Rectal smooth muscle tissue (tissue), 1 donor: ENCODE data around the gene SPSB1.
A peak's percentile ranks its signal among the peaks of the same experiment; 100 is the strongest.

Source experiments
- H3K27ac ChIP-seq: one replicate; pipeline ENCODE4 v1.7.0; 2013; ENCODE audit warnings: low read depth, low read length, inconsistent platforms
- H3K27me3 ChIP-seq: one replicate; pipeline ENCODE4 v1.7.0; 2013; ENCODE audit warnings: low read length; ENCODE audit not compliant: control insufficient read depth, insufficient read depth
- H3K36me3 ChIP-seq: one replicate; pipeline ENCODE4 v1.7.0; 2013; ENCODE audit warnings: low read length; ENCODE audit not compliant: control insufficient read depth, insufficient read depth
- H3K4me1 ChIP-seq: one replicate; pipeline ENCODE4 v1.7.0; 2013; ENCODE audit warnings: low read length; ENCODE audit not compliant: control insufficient read depth, insufficient read depth
- H3K4me3 ChIP-seq: one replicate; pipeline ENCODE4 v1.7.0; 2013; ENCODE audit warnings: low read length
- H3K9ac ChIP-seq: one replicate; pipeline ENCODE4 v1.7.0; 2013; ENCODE audit warnings: low read length

The SPSB1 gene

GRCh38 chr1:9313576-9313975 lies 20.9 kb downstream of the SPSB1 start:
- no peak overlapping the region for H3K9ac ChIP-seq
- peak overlapping the region; percentile 6 for H3K27ac ChIP-seq
- H3K27me3 ChIP-seq: no peaks in the 10 kb centered on the region
- no peaks in the 10 kb centered on the region for H3K36me3 ChIP-seq
- H3K4me3 ChIP-seq: no peak overlapping the region
- peaks cover 10% of the 10 kb centered on the region for H3K4me1 ChIP-seq

GRCh38 chr1:9314111-9314510 lies 21.4 kb downstream of the SPSB1 start:
- H3K4me1 ChIP-seq: peaks cover 11% of the 10 kb centered on the region
- H3K27me3 ChIP-seq: no peaks in the 10 kb centered on the region
- no peak overlapping the region for H3K9ac ChIP-seq
- H3K27ac ChIP-seq: no peak overlapping the region
- H3K4me3 ChIP-seq: no peak overlapping the region
- no peaks in the 10 kb centered on the region for H3K36me3 ChIP-seq

GRCh38 chr1:9314711-9315379 lies 22.2 kb downstream of the SPSB1 start:
- peaks cover 13% of the 10 kb centered on the region for H3K4me1 ChIP-seq
- H3K4me3 ChIP-seq: no peak overlapping the region
- H3K9ac ChIP-seq: no peak overlapping the region
- no peaks in the 10 kb centered on the region for H3K36me3 ChIP-seq
- H3K27ac ChIP-seq: no peak overlapping the region
- H3K27me3 ChIP-seq: no peaks in the 10 kb centered on the region

- no peak overlapping the region for H3K4me3 ChIP-seq
- H3K27ac ChIP-seq: no peak overlapping the region
- H3K27me3 ChIP-seq: no peaks in the 10 kb centered on the region
- peaks cover 20% of the 10 kb centered on the region for H3K4me1 ChIP-seq
- H3K9ac ChIP-seq: no peak overlapping the region
- H3K36me3 ChIP-seq: no peaks in the 10 kb centered on the region
Measured at GRCh38 chr1:9315411-9316079, 22.9 kb downstream of the SPSB1 start.

GRCh38 chr1:9316080-9316444 lies 23.4 kb downstream of the SPSB1 start:
- Histone ChIP-seq H3K4me1 (peaks cover 25% of the 10 kb centered on the region), H3K27ac (no peak overlapping the region), H3K27me3 (no peaks in the 10 kb centered on the region), H3K9ac (no peak overlapping the region), H3K4me3 (no peak overlapping the region), H3K36me3 (no peaks in the 10 kb centered on the region)

- no peaks in the 10 kb centered on the region for H3K27me3 ChIP-seq
- peaks cover 23% of the 10 kb centered on the region for H3K4me1 ChIP-seq
- no peak overlapping the region for H3K4me3 ChIP-seq
- no peak overlapping the region for H3K9ac ChIP-seq
- H3K36me3 ChIP-seq: no peaks in the 10 kb centered on the region
- H3K27ac ChIP-seq: no peak overlapping the region
Measured at GRCh38 chr1:9316512-9316911, 23.8 kb downstream of the SPSB1 start.

GRCh38 chr1:9317072-9317471 lies 24.4 kb downstream of the SPSB1 start:
- H3K9ac ChIP-seq: no peak overlapping the region
- H3K4me1 ChIP-seq: peaks cover 24% of the 10 kb centered on the region
- no peak overlapping the region for H3K27ac ChIP-seq
- no peak overlapping the region for H3K4me3 ChIP-seq
- no peaks in the 10 kb centered on the region for H3K27me3 ChIP-seq
- no peaks in the 10 kb centered on the region for H3K36me3 ChIP-seq

- peaks cover 24% of the 10 kb centered on the region for H3K4me1 ChIP-seq
- peak overlapping the region; percentile 51 for H3K27ac ChIP-seq
- H3K27me3 ChIP-seq: no peaks in the 10 kb centered on the region
- peak overlapping the region; percentile 29 for H3K4me3 ChIP-seq
- no peaks in the 10 kb centered on the region for H3K36me3 ChIP-seq
- no peak overlapping the region for H3K9ac ChIP-seq
Measured at GRCh38 chr1:9317591-9318417, 25.1 kb downstream of the SPSB1 start.

- H3K36me3 ChIP-seq: no peaks in the 10 kb centered on the region
- peak overlapping the region; percentile 26 for H3K4me3 ChIP-seq
- H3K9ac ChIP-seq: no peak overlapping the region
- H3K27ac ChIP-seq: no peak overlapping the region
- peaks cover 37% of the 10 kb centered on the region for H3K4me1 ChIP-seq
- H3K27me3 ChIP-seq: no peaks in the 10 kb centered on the region
Measured at GRCh38 chr1:9319208-9319788, 26.6 kb downstream of the SPSB1 start.

GRCh38 chr1:9319789-9320519 lies 27.3 kb downstream of the SPSB1 start:
- Histone ChIP-seq H3K27me3 (no peaks in the 10 kb centered on the region), H3K36me3 (no peaks in the 10 kb centered on the region), H3K27ac (no peak overlapping the region), H3K4me3 (peak overlapping the region; percentile 28), H3K9ac (no peak overlapping the region), H3K4me1 (peaks cover 41% of the 10 kb centered on the region)

GRCh38 chr1:9320520-9321479 lies 28.1 kb downstream of the SPSB1 start:
- Histone ChIP-seq H3K4me1 (peaks cover 49% of the 10 kb centered on the region), H3K4me3 (peak overlapping the region; percentile 28), H3K27ac (peak overlapping the region; percentile 72)

More at GRCh38 chr1:9320520-9321479, 28.1 kb downstream of the SPSB1 start:
- Histone ChIP-seq H3K36me3 (no peaks in the 10 kb centered on the region), H3K27me3 (no peaks in the 10 kb centered on the region), H3K9ac (no peak overlapping the region)
